Keratinocyte (primary cell): Measurements from ENCODE around the gene NPAS3. TPM values are rescaled to one million over a fixed set of nuclear protein-coding genes. Genes with fewer than 3 reads are reported as not detected.

Source experiments
- DNase-seq: peaks from one replicate; pipeline ENCODE4 v3.0.0-alpha.2; 2011; ENCODE audit warnings: low read depth, missing footprints, low spot score
- FAIRE-seq: peaks from 2 replicates; lab custom pipeline; 2011; peaks lifted over from hg19 to GRCh38; lab: Jason Lieb, UNC
- H2AFZ ChIP-seq: 2 replicates; pipeline ENCODE4 v1.6.0; 2012; ENCODE audit warnings: low read length, control low read depth, inconsistent platforms; ENCODE audit not compliant: control insufficient read depth
- H3K27ac ChIP-seq: 2 replicates; pipeline ENCODE4 v1.5.1; 2011; ENCODE audit warnings: low read length; ENCODE audit not compliant: control insufficient read depth, insufficient read depth
- H3K27me3 ChIP-seq: 3 replicates; pipeline ENCODE4 v1.6.0; 2011; ENCODE audit warnings: low read length; ENCODE audit not compliant: control insufficient read depth, insufficient read depth; ENCODE audit errors: extremely low read depth
- H3K36me3 ChIP-seq, 2 experiments: 2 replicates in 1 of 2; 3 replicates in 1 of 2; pipeline ENCODE4 v1.5.1; 2011; ENCODE audit warnings: low read length in 2 of 2, mild to moderate bottlenecking in 1 of 2; ENCODE audit not compliant: control insufficient read depth in 2 of 2, insufficient read depth in 2 of 2; ENCODE audit errors: extremely low read depth in 1 of 2
- H3K4me1 ChIP-seq: 3 replicates; pipeline ENCODE4 v1.5.1; 2011; ENCODE audit warnings: low read length; ENCODE audit not compliant: control insufficient read depth, insufficient read depth; ENCODE audit errors: extremely low read depth
- H3K4me2 ChIP-seq: 3 replicates; pipeline ENCODE4 v1.6.0; 2011; ENCODE audit warnings: low read depth, low read length; ENCODE audit not compliant: control insufficient read depth, insufficient read depth; ENCODE audit errors: extremely low read depth
- H3K4me3 ChIP-seq, 3 experiments: fragments of 200-600 bp in 1 of 3; sonication (generic) in 1 of 3; 2 replicates in 2 of 3; 3 replicates in 1 of 3; pipeline ENCODE4 v1.5.1; 2011 to 2016; ENCODE audit warnings: low read length in 3 of 3, mild to moderate bottlenecking in 3 of 3, control low read depth in 2 of 3, inconsistent platforms in 1 of 3, low read depth in 1 of 3, mixed read lengths in 1 of 3, mixed run types in 1 of 3, moderate library complexity in 1 of 3; ENCODE audit not compliant: control insufficient read depth in 2 of 3, insufficient read depth in 2 of 3; ENCODE audit errors: extremely low read depth in 1 of 3
- H3K79me2 ChIP-seq: 2 replicates; pipeline ENCODE4 v1.6.0; 2012; ENCODE audit warnings: low read length; ENCODE audit not compliant: control insufficient read depth, insufficient read depth
- H3K9ac ChIP-seq: 3 replicates; pipeline ENCODE4 v1.6.0; 2011; ENCODE audit warnings: low read length; ENCODE audit not compliant: control insufficient read depth, insufficient read depth; ENCODE audit errors: extremely low read depth
- H3K9me1 ChIP-seq: 3 replicates; pipeline ENCODE4 v1.6.0; 2011; ENCODE audit warnings: low read length; ENCODE audit not compliant: control insufficient read depth, insufficient read depth; ENCODE audit errors: extremely low read depth
- H3K9me3 ChIP-seq: 2 replicates; pipeline ENCODE4 v1.5.1; 2012; ENCODE audit warnings: low read depth, low read length; ENCODE audit not compliant: control insufficient read depth
- H4K20me1 ChIP-seq: 3 replicates; pipeline ENCODE4 v1.6.0; 2011; ENCODE audit warnings: low read length; ENCODE audit not compliant: control insufficient read depth, insufficient read depth; ENCODE audit errors: extremely low read depth
- EZH2 ChIP-seq: IDR thresholded peaks from one replicate; pipeline ENCODE4 v1.6.1; 2012; ENCODE audit warnings: inconsistent platforms, mild to moderate bottlenecking, low read length, moderate library complexity
- dilution Hi-C: fragments of 300-500 bp; cut with MboI; formaldehyde crosslinking; loops from one replicate; pipeline ENCODE4 v1.7.0; 2020; ENCODE audit warnings: low sequenced_read_pairs; ENCODE audit not compliant: extremely low pct_ligation_motif_present
- polyA plus RNA-seq, 5 experiments: library from polyadenylated mRNA; depleted of rRNA in 3 of 5; stranded (reverse) in 3 of 5; stranded (forward) in 1 of 5; unstranded in 1 of 5; fragments of >200 nt; gene quantifications; 1 replicate in 1 of 5; 2 replicates in 3 of 5; 3 replicates in 1 of 5; pipeline versions ENCODE4 v1.2.1 to v1.2.3, GENCODE V29; 2011 to 2012; ENCODE audit warnings: missing spikeins in 2 of 5, low read depth in 1 of 5, low replicate concordance in 1 of 5
- TF ChIP-seq, protein P1 (sequence below), 3 experiments: IDR thresholded peaks in 1 of 3; conservative IDR thresholded peaks in 1 of 3; optimal IDR thresholded peaks in 1 of 3; 2 replicates in 2 of 3; 3 replicates in 1 of 3; pipeline versions ENCODE3 to v1.5.1; 2011; ENCODE audit warnings: low read length in 3 of 3, mild to moderate bottlenecking in 3 of 3, moderate library complexity in 2 of 3, control low read depth in 1 of 3, inconsistent platforms in 1 of 3; ENCODE audit not compliant: insufficient read depth in 2 of 3; ENCODE audit errors: extremely low read depth in 1 of 3

The NPAS3 gene
- polyA plus RNA-seq, 1 donor (not counting 4 experiments of a cell fraction or from before 2014, with no cell fraction given) = 0.07 TPM

DNA sequence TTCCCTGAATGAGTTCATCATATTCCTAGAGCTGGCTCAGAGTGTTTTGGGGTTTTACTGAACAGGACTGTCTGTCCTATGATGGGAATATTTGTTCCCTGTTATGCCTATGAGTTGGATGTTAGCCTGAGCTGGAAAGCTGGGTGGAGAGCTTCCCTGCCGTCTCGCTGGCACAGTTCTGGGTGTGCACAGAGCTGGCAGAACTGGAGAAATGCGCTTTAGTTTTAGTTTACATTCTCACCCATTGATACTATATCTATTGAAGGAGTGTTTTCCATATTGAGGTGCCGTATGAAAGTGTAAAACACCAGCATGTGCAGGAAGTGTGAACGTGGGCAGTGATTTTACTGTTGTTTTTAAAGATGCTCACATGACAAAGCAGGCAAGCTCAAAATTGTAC lies 549.9 kb downstream of the NPAS3 start:
- no peaks in the 10 kb centered on the region for H3K36me3 ChIP-seq
- H3K4me2 ChIP-seq = no peak overlapping the region
- H3K27me3 ChIP-seq = no peaks in the 10 kb centered on the region
- dilution Hi-C loops = no loop called here
- FAIRE-seq = no peak
- H3K9me1 ChIP-seq = no peaks in the 10 kb centered on the region
- H3K9ac ChIP-seq = no peak overlapping the region
- no peaks in the 10 kb centered on the region for H4K20me1 ChIP-seq
- DNase-seq = no peak
- H3K4me1 ChIP-seq = no peaks in the 10 kb centered on the region
- no peak overlapping the region for H3K27ac ChIP-seq
- H3K9me3 ChIP-seq = no peaks in the 10 kb centered on the region
- no peak for TF ChIP-seq EZH2
- TF ChIP-seq, protein P1, sequence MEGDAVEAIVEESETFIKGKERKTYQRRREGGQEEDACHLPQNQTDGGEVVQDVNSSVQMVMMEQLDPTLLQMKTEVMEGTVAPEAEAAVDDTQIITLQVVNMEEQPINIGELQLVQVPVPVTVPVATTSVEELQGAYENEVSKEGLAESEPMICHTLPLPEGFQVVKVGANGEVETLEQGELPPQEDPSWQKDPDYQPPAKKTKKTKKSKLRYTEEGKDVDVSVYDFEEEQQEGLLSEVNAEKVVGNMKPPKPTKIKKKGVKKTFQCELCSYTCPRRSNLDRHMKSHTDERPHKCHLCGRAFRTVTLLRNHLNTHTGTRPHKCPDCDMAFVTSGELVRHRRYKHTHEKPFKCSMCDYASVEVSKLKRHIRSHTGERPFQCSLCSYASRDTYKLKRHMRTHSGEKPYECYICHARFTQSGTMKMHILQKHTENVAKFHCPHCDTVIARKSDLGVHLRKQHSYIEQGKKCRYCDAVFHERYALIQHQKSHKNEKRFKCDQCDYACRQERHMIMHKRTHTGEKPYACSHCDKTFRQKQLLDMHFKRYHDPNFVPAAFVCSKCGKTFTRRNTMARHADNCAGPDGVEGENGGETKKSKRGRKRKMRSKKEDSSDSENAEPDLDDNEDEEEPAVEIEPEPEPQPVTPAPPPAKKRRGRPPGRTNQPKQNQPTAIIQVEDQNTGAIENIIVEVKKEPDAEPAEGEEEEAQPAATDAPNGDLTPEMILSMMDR (optimal IDR thresholded peaks at IDR 0.05 in 1 of 3, IDR thresholded peaks at IDR 0.05 in 1 of 3, conservative IDR thresholded peaks at IDR 0.05 in 1 of 3; ENCODE audit: extremely low read depth in 1 of 3, insufficient read depth in 2 of 3, low read length in 3 of 3) = no peak
- no peaks in the 10 kb centered on the region for H3K79me2 ChIP-seq
- H3K4me3 ChIP-seq = no peak overlapping the region
- H2AFZ ChIP-seq = no peak overlapping the region

DNA sequence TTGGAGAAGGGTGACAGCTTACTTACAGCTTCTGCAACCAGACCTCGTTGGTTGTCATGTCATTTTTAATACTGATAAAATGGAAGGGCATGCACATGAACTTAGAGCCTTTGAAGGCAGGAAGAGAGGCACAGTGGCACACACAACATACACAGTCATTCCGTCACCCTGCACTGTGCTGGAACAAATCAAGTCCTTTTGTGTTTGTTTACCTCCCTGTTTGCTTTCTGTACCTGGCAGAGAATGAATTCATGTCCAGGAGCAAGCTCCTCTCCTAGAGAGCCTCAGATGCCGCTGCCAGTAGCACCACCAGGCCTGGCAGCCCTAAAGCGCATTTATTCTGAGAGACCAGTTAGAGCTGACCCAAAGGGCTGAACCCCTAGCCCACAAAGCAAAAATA lies 551.9 kb downstream of the NPAS3 start:
- no peaks in the 10 kb centered on the region for H3K79me2 ChIP-seq
- TF ChIP-seq EZH2 = no peak
- TF ChIP-seq, protein P1 (optimal IDR thresholded peaks at IDR 0.05 in 1 of 3, IDR thresholded peaks at IDR 0.05 in 1 of 3, conservative IDR thresholded peaks at IDR 0.05 in 1 of 3; ENCODE audit: extremely low read depth in 1 of 3, insufficient read depth in 2 of 3, low read length in 3 of 3) = no peak
- H3K27me3 ChIP-seq = peaks cover 6% of the 10 kb centered on the region
- H3K9me3 ChIP-seq = no peaks in the 10 kb centered on the region
- no peak overlapping the region for H3K4me3 ChIP-seq
- H3K36me3 ChIP-seq = no peaks in the 10 kb centered on the region
- DNase-seq (no peak), FAIRE-seq (no peak)
- no peaks in the 10 kb centered on the region for H3K4me1 ChIP-seq
- H2AFZ ChIP-seq = no peak overlapping the region
- H3K4me2 ChIP-seq = no peak overlapping the region
- no peaks in the 10 kb centered on the region for H3K9me1 ChIP-seq
- dilution Hi-C loops = no loop called here
- H3K27ac ChIP-seq = no peak overlapping the region
- no peak overlapping the region for H3K9ac ChIP-seq
- no peaks in the 10 kb centered on the region for H4K20me1 ChIP-seq
